Measurements from ENCODE around the gene ABCC8.

ABCC8 gene

DNA sequence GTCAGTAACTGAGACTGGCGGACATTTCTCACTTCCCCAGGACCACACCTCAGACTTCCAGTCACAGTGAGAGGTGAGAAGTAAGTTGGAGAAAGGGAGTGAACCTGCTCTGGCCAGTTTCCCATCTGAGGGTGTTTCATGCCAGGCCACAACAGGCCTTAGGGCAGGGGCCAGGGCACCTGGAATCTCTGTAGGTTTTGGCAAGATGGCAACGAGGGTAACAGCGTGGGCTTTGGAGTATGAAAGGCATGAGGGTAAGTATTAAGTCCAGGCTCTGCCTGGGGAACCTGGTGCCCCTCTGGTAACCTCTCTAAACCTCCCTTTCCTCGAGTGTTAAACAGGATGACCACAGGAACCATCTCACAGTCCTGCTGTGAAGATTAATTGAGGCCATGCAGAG, 28.5 kb upstream of the ABCC8 start:
- no peak for DNase-seq (ENCODE audit: low spot score)

GRCh38 chr11:17504330-17505107, 27.9 kb upstream of the ABCC8 start:
- DNase-seq (ENCODE audit: low spot score) = peak; percentile 86

- DNase-seq (ENCODE audit: low spot score) = no peak
These were observed 26.0 kb upstream of the ABCC8 start for GRCh38 chr11:17502630-17503029.

DNA sequence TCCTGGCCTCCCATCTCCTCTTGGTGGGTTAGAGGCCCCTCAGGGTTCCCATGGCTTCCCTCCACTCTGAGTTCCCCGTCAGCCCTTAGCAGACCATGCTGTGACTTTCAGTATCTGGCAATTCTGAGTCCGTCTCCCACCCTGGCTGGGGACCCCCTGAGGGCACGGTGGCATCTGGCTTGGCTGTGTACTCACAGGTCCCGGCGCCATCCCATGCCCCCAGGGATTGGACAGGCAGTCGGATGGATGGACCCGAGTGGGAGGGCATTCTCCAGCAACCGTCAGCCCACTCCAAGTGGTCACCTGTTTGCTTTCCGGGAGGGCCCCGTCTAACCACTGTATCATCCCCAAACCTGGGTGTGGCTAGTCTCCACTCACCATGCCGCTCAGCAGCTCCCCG, 24.0 kb upstream of the ABCC8 start:
- DNase-seq (ENCODE audit: low spot score) = no peak

DNA sequence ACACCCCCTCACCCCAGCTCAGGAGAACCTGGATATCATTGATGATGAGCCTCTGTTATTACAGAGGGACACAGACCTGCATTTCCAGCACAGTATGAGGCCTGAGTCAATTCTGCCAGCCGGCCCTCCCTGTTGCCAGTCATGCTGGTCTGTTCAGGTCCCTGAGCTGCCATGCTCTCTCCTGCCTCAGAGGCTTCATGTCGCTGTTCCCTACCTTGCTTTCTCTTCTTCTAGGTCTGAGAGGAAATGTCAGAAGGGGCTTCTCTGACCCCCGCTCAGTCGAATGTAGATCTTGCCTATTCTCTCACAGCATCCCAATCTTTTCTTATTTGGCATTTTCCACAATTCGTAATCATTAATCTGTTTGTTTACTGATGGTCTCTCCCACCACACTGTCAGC, 21.8 kb upstream of the ABCC8 start:
- DNase-seq (ENCODE audit: low spot score) = peak; percentile 29

DNA sequence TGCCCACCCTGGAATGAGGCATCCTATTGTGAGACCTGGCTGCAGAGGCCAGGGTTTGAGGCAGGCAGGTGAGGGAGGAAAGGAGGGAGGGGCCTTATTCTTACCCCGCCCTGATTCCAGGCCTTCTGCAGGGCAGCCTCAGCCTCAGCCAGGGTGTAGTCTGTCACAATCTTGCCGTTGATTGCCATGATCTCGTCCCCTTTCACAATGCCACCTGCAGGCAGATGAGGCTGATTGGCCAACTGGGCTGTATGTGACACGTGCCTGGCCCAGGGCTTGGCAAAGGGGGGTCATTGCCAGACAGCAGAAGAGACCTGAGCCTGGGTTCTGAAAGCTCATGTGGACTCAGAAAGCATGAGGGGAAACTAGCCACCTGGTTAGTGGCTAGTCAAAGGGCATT, 21.4 kb upstream of the ABCC8 start:
- DNase-seq (ENCODE audit: low spot score) = no peak

DNA sequence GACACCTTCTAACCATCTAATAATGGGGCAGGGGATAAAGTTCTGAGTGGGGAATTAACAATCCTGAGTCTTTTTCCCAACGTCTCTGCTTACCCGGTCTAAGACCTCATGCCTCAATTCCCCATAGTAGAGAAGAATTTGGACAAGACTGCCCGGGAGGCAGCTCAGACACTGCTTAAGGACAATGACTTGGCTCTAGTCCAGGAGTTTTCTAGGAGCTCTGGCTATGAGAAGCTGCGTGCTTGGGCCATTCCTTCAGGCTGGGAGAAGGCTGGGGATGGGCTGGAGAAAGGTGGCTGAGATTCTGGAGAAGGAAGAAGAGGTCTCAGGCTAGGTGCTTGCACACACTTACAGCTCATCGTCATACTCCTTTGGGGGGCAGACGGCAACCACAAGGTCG, 19.8 kb upstream of the ABCC8 start:
- DNase-seq (ENCODE audit: low spot score) = no peak

DNA sequence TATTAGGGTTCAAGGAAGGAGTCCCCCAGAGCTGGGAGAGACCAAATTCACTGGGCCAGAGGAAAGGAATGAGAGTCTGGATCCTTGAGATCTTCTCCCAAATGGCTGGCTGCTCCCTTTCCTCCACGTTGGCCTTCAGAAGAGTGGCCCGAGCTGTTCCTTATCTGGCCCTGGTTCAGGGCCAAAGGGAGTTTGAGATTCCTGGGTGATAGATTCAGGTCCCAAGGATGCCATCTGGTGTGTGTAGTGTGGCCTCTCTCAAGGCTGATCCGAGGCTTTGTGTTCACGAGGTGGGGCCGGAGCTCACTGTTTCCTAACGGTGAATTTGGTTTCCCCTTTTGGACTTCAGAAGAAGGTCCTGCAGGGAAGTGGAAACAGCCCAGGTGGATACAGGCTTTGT, 17.4 kb upstream of the ABCC8 start:
- DNase-seq (ENCODE audit: low spot score) = no peak

DNA sequence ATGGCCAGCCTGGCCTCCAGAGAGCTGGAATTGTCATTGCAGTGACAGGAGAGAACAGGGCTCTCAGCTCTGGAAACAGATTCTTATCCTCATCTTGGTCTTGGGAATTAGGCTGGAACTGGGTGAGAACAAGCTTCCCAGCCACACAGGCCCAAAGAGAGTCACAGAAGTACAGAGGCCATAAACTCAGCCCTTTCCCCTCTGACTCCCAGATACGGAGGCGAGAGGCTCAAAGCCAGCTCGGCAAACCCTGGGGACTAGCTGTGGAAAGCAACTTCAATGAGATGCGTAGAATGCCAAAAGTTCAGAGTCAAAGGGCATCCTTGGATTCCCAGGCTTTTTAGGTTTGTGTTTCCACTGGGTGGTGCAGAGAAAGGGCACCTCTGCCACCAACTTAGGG, 14.3 kb upstream of the ABCC8 start:
- no peak for DNase-seq (ENCODE audit: low spot score)

DNA sequence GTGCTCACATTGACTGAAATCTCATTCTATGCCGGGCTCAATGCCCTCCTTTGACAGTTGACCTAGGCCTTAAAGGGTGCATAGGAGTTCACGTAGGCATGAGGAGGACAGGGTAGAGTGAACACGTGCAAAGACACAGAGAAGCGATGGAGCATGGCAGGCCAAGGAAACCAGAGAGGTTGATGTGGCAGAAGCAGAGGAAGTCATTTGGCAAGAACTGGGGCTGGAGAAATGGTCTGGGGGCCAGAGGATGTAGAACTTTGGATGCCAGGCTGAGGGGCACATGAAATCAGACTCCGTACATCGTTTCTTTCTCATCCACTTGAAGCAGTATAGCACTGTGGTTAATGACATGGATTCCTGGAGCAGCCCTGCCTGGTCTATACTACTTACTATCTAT, 13.6 kb upstream of the ABCC8 start:
- DNase-seq (ENCODE audit: low spot score) = no peak

DNA sequence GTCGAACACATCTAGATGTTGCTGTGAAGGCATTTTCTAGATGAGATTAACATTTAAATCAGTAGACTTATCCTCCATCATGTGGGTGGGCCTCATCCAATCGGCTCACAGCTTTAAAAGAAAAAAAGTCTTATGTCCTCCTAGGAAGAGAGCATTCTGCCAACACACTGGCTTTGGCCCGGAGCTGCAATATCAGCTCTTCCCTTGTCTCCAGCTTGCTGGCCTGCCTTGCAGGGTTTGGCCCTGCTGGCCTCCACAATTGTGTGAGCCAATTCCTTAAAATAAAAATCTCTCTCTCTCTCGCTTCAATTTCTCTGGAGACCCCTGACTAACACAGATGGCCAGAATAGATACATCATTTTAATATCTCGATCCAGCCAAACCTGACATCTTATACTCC, 13.1 kb upstream of the ABCC8 start:
- no peak for DNase-seq (ENCODE audit: low spot score)

GRCh38 chr11:17488563-17488962, 11.9 kb upstream of the ABCC8 start:
- DNase-seq (ENCODE audit: low spot score) = no peak

GRCh38 chr11:17486646-17487045, 10.0 kb upstream of the ABCC8 start:
- no peak for DNase-seq (ENCODE audit: low spot score)

GRCh38 chr11:17483505-17483904, 6.9 kb upstream of the ABCC8 start:
- DNase-seq (ENCODE audit: low spot score) = no peak

GRCh38 chr11:17481905-17482304, 5.3 kb upstream of the ABCC8 start:
- no peak for DNase-seq (ENCODE audit: low spot score)

DNA sequence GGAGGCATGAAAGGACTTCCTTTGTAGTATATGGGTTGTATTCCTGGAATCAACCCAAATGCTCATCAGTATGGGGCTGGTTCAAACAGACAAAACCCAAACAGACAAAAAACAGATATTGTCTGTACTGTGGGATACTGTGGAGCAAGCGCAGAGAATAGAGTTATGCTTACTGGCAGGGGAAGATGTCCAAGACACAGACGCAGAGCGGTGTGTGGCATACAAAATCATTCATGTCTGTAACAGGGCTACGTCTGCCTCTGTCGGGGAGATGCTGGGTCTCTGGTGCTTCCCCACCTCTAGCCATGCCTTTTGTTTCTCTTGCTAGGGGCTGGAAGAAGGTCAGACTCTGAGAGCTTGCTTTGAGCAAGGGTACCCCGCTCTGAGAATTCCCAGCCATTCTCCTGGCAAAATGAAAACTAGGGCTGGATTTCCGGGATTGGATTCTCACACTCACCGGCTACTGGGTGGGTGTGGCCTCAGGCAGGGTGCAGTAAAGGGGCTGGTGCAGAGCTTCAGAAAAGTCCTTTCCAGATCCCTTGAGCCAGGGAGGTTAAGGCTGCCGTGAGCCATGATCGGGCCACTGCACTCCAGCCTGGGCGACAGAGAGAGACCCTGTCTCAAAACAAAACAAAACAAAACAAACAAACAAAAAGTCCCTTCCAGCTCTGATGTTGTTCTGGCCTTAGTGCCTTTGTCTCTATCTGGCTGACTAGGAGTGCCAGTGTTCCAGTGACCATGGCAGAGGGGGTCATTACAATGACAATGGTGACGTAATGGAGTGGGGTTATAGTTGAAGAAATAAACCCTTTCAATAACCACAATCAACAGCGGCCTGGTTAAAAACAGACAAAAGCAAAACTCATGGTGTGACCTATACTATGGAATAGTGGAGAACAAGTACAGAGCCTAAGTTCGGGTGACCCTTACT, 2.9 kb upstream of the ABCC8 start:
- peak; percentile 24 for DNase-seq (ENCODE audit: low spot score)

GRCh38 chr11:17478070-17478469, 1.4 kb upstream of the ABCC8 start:
- DNase-seq (ENCODE audit: low spot score) = no peak

DNA sequence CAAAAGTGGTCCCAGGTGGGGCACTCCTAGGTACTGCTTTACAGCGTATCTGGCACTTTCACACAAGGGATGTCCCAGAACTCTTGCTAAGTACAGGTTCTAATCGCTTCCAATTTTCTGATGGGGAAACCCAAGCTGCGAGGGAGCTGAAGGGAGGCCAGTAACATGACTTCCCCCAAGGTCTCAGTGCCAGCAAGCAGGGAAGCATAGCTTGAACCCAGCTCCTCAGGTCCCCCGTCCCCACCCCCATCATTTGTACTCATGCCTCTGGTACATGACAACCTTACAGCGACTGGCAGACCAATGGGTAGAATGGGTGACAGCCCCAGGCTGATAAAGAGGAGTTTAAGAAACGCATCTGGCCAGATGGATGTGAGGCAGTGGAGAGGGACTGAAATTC, 716 bp upstream of the ABCC8 start:
- DNase-seq (ENCODE audit: low spot score) = no peak

- DNase-seq (ENCODE audit: low spot score) = no peak
These were observed 364 bp upstream of the ABCC8 start for GRCh38 chr11:17477084-17477333.

GRCh38 chr11:17475666-17476316, 854 bp downstream of the ABCC8 start:
- no peak for DNase-seq (ENCODE audit: low spot score)

GRCh38 chr11:17473071-17473744, 3.4 kb downstream of the ABCC8 start:
- DNase-seq (ENCODE audit: low spot score) = no peak

DNA sequence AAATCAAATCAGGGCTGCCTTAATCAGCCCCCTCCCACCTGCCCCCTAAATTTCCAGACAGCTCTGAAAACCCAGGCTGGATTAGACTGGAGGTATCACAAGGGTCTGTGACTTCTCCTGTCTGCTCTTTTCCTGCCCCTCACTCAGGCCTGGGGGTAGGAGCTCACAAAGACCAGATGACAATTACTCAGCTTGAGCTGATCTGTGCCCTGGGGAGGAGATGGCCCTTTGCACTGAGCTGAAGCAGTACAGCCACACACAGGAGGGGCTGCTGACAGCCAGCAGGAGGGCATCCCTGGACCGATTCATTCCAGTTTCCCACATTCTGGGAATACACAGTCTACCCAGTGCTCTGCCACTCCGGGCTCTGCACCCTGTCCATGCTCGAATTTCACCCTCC, 4.2 kb downstream of the ABCC8 start:
- no peak for DNase-seq (ENCODE audit: low spot score)

GRCh38 chr11:17471501-17471900, 5.1 kb downstream of the ABCC8 start:
- no peak for DNase-seq (ENCODE audit: low spot score)

All from AG08395 (cell line).